Measurements from ENCODE around the gene CDH18.
"Not testable (repeated sequence)": the region's sequence is repeated elsewhere in the genome, so short reads cannot be mapped to it uniquely, and the experiment has no call there.

GRCh38 chr5:19776886-19777285 is 211.1 kb downstream of the CDH18 start:
- not testable (repeated sequence) for TF ChIP-seq POLR2A, CTCF, POLR2AphosphoS5 (IDR thresholded peaks at IDR 0.05)
